T-helper 2 cell treated with Interferon-gamma antibody and Interleukin-4, amounts not matched to agents 100 ng/mL and 5 ng/mL, for 36 hours (primary cell): ENCODE data around the gene HUS1. TPM values are rescaled to one million over a fixed set of nuclear protein-coding genes. Genes with fewer than 3 reads are reported as not detected.
"Not testable (repeated sequence)": the region's sequence is repeated elsewhere in the genome, so short reads cannot be mapped to it uniquely, and the experiment has no call there.

ENCODE experiments used
- intact Hi-C: fragments of 100-400 bp; cut with micrococcal nuclease; formaldehyde crosslinking; loops from one replicate; pipeline ENCODE4 v1.15.1; 2023
- total RNA-seq: library from RNA; stranded (reverse); gene quantifications from 2 replicates; pipeline ENCODE4 v1.2.3, GENCODE V29; 2022

The HUS1 gene
- total RNA-seq, 1 donor from 2014 or later = 41.6 TPM

- intact Hi-C loops = no loop called here
These were observed 48.1 kb downstream of the HUS1 start for GRCh38 chr7:47931005-47932004.

GRCh38 chr7:47924266-47924665, 55.1 kb downstream of the HUS1 start:
- intact Hi-C loops = no loop called here

GRCh38 chr7:47923081-47923875, 56.1 kb downstream of the HUS1 start:
- intact Hi-C loops = not testable (repeated sequence)

- intact Hi-C loops = not testable (repeated sequence)
These were observed 62.9 kb downstream of the HUS1 start for GRCh38 chr7:47916514-47916913.

DNA sequence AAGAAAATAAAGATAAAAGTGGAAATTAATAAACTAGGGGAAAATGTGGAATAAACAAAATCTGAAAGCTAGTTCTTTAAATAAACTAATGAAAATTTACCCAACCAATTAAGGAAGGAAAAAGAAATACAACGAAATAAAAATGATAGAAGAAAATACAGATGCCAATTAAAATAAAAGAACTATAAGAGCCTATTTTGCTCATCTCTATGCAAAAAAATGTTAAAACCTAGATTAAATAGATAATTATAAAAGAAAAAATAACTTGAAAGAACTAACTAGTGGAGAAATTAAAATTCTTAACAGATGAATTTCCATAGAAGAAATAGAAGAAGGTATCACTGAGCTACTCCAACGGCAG, 63.8 kb downstream of the HUS1 start:
- intact Hi-C loops = no loop called here

GRCh38 chr7:47914717-47915615, 64.4 kb downstream of the HUS1 start:
- intact Hi-C loops = no loop called here

Other genes starting within 250 kb of the HUS1 start
- gene PKD1L1, start 31.1 kb downstream of the HUS1 start, total RNA-seq = 0.09 and 0.11 TPM in 2 replicates
- 0.41 TPM in 1 of 2 replicates, not detected in the other for gene SUN3, start 49.5 kb upstream of the HUS1 start, total RNA-seq
- 0.11 TPM in 1 of 2 replicates, not detected in the other for gene C7orf57, start 55.9 kb upstream of the HUS1 start, total RNA-seq
- gene UPP1, start 109.7 kb upstream of the HUS1 start, total RNA-seq = 75.0 and 77.1 TPM in 2 replicates
- 0.02 TPM in 1 of 2 replicates, not detected in the other for gene ABCA13, start 191.8 kb upstream of the HUS1 start, total RNA-seq